ENCODE data around the gene NACC2.
"Not testable (repeated sequence)": the region's sequence is repeated elsewhere in the genome, so short reads cannot be mapped to it uniquely, and the experiment has no call there.

Gene NACC2

GRCh38 chr9:136080716-136081112 is 14.4 kb downstream of the NACC2 start:
- no peak for DNase-seq (ENCODE audit: low read depth in 2 of 2)

GRCh38 chr9:136079916-136080246 is 15.2 kb downstream of the NACC2 start:
- DNase-seq (ENCODE audit: low read depth in 2 of 2): no peak

DNA sequence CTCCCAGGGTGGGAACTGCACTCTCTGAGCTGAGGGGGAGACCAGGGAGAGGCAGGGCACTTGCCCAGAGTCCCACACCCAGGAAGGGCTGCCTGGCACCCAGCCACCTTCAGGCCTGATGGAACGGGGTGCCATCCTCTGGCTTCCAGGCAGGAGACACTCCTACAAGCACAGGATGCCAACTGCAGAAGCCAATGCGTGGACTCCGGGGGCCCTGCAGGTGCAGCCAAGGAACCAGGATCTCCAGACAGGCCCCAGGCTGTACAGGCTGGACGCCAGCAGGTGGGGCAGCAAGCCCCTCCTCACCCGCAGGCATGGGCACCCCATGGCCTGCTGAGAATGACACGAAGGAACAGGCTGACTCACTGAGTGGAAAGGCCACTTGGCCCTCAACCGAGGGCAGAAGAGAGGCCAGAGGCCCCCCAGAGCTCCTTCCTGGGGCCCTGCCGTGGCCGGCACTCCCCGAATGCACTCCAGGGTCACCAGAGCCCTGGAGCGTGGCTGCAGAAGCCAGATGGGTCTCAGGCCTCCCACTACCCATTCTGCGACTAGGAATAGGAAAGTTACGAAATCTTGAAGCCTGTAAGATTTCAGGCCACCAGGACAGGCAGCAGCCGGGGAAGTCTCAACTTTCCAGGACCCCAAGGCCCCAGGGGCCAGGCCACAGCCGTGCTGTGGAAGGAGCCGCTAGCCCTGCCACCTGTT is 15.7 kb downstream of the NACC2 start:
- no peak for DNase-seq (ENCODE audit: low read depth in 2 of 2)

DNA sequence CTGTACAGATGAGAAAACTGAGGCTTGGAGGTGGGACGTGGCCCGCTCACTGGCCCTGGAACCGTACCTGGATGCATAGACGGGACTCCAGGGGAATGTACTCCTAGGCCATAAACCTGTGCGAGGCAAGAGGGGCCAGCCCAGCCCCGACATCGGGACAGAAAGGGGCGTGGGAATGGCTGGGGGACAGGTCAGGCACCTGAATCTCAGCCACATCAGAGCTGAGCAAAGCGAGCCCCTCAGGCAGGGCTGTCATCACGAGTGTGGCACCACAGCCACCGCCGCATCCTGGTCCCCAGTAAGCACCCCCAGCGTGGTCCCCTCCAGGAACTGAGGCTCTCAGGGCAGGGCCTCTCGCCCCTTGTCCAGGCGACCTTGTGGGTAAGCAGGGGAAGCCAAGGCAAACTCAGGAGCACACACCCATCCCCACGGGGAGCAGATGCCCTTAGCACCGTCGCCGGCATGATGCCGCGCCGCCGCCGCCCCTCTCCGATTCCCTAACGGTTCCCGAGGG is 16.5 kb downstream of the NACC2 start:
- no peak for DNase-seq (ENCODE audit: low read depth in 2 of 2)

- DNase-seq (ENCODE audit: low read depth in 2 of 2): no peak
These were observed 17.1 kb downstream of the NACC2 start for GRCh38 chr9:136078024-136078423.

- DNase-seq (ENCODE audit: low read depth in 2 of 2): no peak
These were observed 17.6 kb downstream of the NACC2 start for GRCh38 chr9:136077491-136077890.

DNA sequence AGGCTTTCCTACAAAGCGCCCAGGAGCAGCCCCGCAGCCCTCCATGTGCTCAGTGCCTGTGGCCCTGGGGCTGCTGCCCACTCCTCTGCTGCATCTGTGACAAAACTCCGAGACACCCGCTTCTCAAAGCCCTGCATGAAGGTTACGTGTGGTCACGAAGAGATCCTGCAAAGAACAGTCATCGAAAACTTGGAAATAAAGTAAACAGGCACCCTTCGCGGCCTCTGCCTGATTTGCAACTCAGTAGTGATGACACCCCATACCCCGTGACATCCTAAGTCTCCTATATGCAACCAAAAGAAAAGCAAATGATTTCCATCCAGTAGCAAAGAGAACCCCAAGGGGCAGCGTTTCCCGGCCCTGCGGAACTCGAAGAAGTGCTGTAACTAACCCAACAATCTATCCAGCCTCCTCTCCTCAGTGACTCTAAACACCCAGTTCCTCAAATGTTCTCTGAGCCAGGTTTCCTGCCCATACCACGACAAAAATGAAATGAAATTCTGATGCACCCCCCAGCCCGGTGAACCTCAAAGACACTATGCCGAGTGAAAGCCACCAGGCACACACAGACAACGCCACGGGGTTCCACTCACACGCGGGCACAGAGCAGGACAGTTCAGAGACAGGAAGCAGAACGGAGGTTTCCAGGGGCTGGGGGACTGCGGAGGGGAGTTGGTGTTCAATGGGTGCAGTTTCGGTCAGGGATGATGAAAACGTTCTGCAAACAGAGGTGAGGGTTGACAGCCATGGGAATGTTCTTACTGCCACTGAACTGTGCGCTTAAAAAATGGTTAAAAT is 19.0 kb downstream of the NACC2 start:
- no peak for DNase-seq (ENCODE audit: low read depth in 2 of 2)

DNA sequence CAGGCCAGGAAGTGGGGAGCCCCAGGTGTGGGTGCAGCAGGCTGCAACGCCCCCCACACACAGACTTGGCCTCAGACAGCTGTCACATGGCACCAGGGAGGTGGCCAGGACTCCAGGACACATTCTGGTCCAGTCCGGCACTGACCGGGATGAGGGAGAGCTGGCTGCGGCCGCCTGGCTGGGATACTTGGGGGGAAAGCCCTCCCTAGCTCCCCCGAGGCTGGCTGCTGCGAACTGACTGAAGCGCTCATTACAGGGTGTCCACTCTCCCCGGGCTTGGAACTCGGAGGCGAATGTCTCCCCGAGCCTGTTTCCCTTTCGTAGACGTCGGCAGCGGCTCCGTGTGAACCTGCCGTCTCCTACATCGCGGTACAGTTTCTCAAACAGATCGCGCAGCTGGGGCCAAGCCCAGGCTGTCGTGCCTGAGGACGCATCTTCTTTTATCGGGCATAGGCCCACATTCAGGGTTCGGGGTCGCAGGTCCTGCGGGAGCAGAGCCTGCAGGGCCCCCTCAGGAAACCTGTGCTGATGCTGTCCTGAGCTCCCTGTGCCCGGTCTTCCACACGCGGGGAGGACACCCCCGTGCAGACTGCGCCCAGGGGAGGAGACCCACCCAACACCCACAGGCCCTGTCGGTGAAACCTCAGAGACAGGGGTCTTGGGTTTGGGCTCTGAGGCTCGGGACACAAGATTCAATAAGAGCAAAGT is 19.8 kb downstream of the NACC2 start:
- DNase-seq (ENCODE audit: low read depth in 2 of 2): no peak

- DNase-seq (ENCODE audit: low read depth in 2 of 2): no peak
These were observed 20.4 kb downstream of the NACC2 start for GRCh38 chr9:136074706-136075105.

- no peak for DNase-seq (ENCODE audit: low read depth in 2 of 2)
These were observed 32.2 kb downstream of the NACC2 start for GRCh38 chr9:136062657-136063439.

DNA sequence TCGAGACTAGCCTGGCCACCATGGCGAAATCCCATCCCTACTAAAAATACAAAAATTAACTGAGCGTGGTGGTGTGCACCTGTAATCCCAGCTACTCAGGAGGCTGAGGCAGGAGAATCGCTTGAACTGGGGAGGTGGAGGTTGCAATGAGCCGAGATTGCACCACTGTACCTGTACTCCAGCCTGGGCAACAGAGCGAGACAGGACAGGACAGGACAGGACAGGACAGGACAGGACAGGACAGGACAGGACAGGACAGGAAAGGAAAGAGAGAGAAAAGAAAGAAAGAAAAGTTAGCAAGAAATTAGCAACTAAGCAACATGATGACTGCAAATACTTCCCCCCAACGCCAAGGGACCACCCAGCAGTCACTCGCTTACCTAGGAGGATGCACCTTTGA is 33.2 kb downstream of the NACC2 start:
- not testable (repeated sequence) for DNase-seq (ENCODE audit: low read depth in 2 of 2)

- no peak for DNase-seq (ENCODE audit: low read depth in 2 of 2)
These were observed 33.7 kb downstream of the NACC2 start for GRCh38 chr9:136061405-136061804.

DNA sequence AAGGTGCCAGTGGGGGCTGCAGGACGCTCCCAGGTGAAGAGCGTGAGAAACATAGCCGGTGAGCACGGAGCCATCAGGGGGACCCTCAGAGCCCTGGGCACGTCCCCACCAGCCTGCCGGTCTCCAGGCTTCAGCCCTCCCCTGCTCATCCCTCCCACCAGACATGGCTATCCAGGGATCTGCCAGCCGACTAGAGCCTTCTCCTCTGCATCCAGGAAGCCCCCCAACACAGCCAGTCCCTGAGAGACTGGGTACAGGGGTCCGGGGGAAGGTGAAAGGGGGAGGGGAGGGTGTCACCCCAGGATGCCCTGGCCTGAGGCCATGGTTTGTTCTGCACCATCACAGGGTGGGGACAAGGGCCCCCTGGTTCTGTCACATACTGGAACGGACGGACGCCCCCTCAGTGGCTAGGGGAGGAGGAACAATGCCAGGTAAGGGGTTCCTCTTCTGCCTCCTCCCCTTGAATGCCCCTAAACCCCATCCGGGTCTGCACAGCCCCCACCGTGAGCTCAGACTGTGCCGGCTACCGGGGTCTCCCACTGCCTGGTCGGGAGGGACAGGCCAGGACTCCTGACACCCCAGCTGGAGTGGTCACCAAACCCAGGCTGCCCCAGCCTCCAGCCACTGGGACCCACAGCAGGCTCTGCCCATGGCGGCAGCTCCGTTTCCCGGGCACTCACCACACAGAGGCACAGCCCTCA is 34.3 kb downstream of the NACC2 start:
- no peak for DNase-seq (ENCODE audit: low read depth in 2 of 2)

DNA sequence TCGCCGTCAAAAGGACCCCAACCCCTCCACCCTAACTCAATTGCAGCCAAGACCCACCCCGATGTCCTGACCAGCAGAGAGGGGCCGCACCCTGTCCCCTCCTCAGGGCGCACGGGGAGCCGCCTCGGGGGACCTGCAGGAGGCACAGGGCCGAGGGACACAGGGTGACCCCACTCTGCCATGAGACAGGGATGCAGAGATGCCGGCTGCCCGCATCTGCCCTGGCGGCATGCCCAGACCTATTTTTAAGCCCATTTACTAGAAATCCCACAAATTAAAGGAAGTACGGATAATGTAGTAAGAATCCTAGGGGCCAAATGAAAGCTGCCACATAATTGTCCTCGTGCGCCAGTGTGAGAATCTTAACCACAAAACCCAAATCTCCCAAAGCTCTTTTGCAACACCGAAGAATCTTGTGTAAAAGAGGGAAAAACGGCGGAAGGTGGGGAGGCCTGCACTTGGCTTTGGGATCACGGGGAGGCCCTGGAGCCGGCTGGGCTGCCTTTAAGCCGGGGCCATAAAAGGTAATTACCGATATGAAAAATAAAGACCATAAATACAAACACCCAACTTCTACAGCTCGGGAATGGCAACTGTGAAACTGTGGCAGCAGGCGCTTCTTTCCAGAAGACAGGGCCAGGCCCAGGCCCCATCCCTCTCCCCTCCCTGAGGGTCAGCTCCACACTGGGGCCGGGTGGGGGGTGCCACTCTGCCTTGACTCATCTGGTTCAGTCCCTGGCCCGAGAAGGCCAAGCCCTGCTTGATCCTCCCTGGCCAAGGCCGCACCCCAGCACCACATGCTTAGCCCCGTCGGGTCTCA is 35.0 kb downstream of the NACC2 start:
- DNase-seq (ENCODE audit: low read depth in 2 of 2): no peak

GRCh38 chr9:136059321-136059791 is 35.7 kb downstream of the NACC2 start:
- DNase-seq (ENCODE audit: low read depth in 2 of 2): no peak

- no peak for DNase-seq (ENCODE audit: low read depth in 2 of 2)
These were observed 36.2 kb downstream of the NACC2 start for GRCh38 chr9:136058801-136059302.

- DNase-seq (ENCODE audit: low read depth in 2 of 2): no peak
These were observed 37.0 kb downstream of the NACC2 start for GRCh38 chr9:136058084-136058483.

GRCh38 chr9:136057236-136058081 is 37.6 kb downstream of the NACC2 start:
- no peak for DNase-seq (ENCODE audit: low read depth in 2 of 2)

All from stimulated activated CD4-positive, alpha-beta T cell treated with anti-CD3 and anti-CD28 coated beads, Interleukin-15, amount 100 ng/mL, for 48 hours (primary cell).